Gastrocnemius medialis (tissue), 4 donors: ENCODE measurements around the gene ASPG.

Experiments used
- CTCF ChIP-seq, 5 experiments: fragments of 450-650 bp in 3 of 5; fragments of 200-600 bp in 2 of 5; sonication (generic) in 2 of 5; IDR thresholded peaks in 4 of 5; conservative IDR thresholded peaks in 1 of 5; 1 replicate in 4 of 5; 2 replicates in 1 of 5; pipeline ENCODE4 v1.5.1; 2016 to 2019; ENCODE audit warnings: antibody characterized with exemption in 5 of 5, mild to moderate bottlenecking in 3 of 5, moderate library complexity in 3 of 5
- POLR2A ChIP-seq, 2 donors: fragments of 450-650 bp; IDR thresholded peaks; one replicate each; pipeline ENCODE4 v1.6.1; 2017; ENCODE audit warnings: antibody characterized with exemption in 2 of 2, mild to moderate bottlenecking in 2 of 2, moderate library complexity in 2 of 2

GRCh38 chr14:104084251-104085002 is 1.1 kb upstream of the ASPG start:
- no peak for TF ChIP-seq CTCF (IDR thresholded peaks at IDR 0.05 in 4 of 5, conservative IDR thresholded peaks at IDR 0.05 in 1 of 5)
- no peak for TF ChIP-seq POLR2A (IDR thresholded peaks at IDR 0.05)
